Pancreas (tissue), 10 donors: Measurements from ENCODE around the gene PTPRJ. TPM values are rescaled to one million over a fixed set of nuclear protein-coding genes. Genes with fewer than 3 reads are reported as not detected.
A peak's percentile ranks its signal among the peaks of the same experiment; 100 is the strongest.

Experiments used
- ATAC-seq, 4 donors: fragments of 200-7000 bp; cut with Tn5 transposase; one replicate each; pipeline versions ENCODE4 v1.8.0 to v1.9.1; 2020; ENCODE audit warnings: mild to moderate bottlenecking in 4 of 4, moderate library complexity in 4 of 4
- DNase-seq, 6 donors: peaks; one replicate each; pipeline ENCODE4 v3.0.0-alpha.2; 2020
- FAIRE-seq: peaks from 2 replicates; lab custom pipeline; 2012; peaks lifted over from hg19 to GRCh38; lab: Jason Lieb, UNC
- H3K27ac ChIP-seq, 4 donors: fragments of 200-600 bp; sonication (generic); 1 replicate in 3 of 4; 2 replicates in 1 of 4; pipeline versions ENCODE4 v1.5.0 to v1.8.0; 2020
- H3K27me3 ChIP-seq, 4 donors: fragments of 200-600 bp; one replicate each; pipeline ENCODE4 v1.8.0; 2021
- H3K36me3 ChIP-seq, 3 donors: fragments of 200-600 bp; sonication (generic) in 1 of 3; one replicate each; pipeline versions ENCODE4 v1.5.0 to v1.8.0; 2020 to 2021
- H3K4me1 ChIP-seq, 3 donors: fragments of 200-600 bp; one replicate each; pipeline ENCODE4 v1.8.0; 2021
- H3K4me3 ChIP-seq, 4 donors: fragments of 200-600 bp; sonication (generic) in 2 of 4; one replicate each; pipeline versions ENCODE4 v1.5.0 to v1.8.0; 2020 to 2021
- H3K9me3 ChIP-seq, 4 donors: fragments of 200-600 bp; one replicate each; pipeline ENCODE4 v1.8.0; 2021
- CTCF ChIP-seq, 4 donors: fragments of 200-600 bp; sonication (generic) in 3 of 4; IDR thresholded peaks; one replicate each; pipeline versions ENCODE4 v1.5.0 to v1.8.0; 2021; ENCODE audit warnings: antibody characterized with exemption in 4 of 4
- WGBS, 2 donors: extraction: QIAGEN DNeasy Blood & Tissue Kit; methylation state at CpG; one replicate each; pipeline ENCODE4 v1.1.7; 2013; 5-methylcytosine and 5-hydroxymethylcytosine counted together
- intact Hi-C, 3 donors: fragments of 100-400 bp; cut with DNase I; formaldehyde crosslinking; loops; one replicate each; pipeline versions ENCODE4 v1.11.1 to v1.14.2; 2022
- polyA plus RNA-seq, 2 donors: library from polyadenylated mRNA; stranded (reverse); fragments of 200-250 nt; gene quantifications; one replicate each; pipeline ENCODE4 v1.2.3, GENCODE V29; 2013
- total RNA-seq, 6 donors: library from RNA; stranded (reverse); fragmentation: NEBNext Ultra II Directional in 4 of 6; extraction: Animal tissue kit (Norgen Biotek cat#: 25700) in 4 of 6; gene quantifications; one replicate each; pipeline versions ENCODE4 v1.2.1 to v1.2.4, GENCODE V29; 2021 to 2023
- donor health status: healthy with polysubstance abuse.
- donor health status: DM: no; HTN: no; CAD: no; lungs with moderate emphysema.
- donor health status: DM: no; HTN: no; CAD: no.
- donor health status: control.
- donor health status: control.
- donor health status: Bipolar disorder and iron deficiency.
- donor health status: DM: yes; HTN: yes; CAD: no.
- donor health status: DM: no; HTN: no; CAD: no.
- donor health status: DM: no; HTN: no; CAD: no.
- donor health status: DM: yes; HTN: yes; CAD: no.

Gene PTPRJ
- total and polyA plus RNA-seq, 8 donors: 3.6 to 32.8 (median 11.6) TPM

GRCh38 chr11:48058788-48059187, 78.4 kb downstream of the PTPRJ start:
- H3K4me1 ChIP-seq: peaks cover 0 to 8% (median 5%) of the 10 kb centered on the region in 3 donors
- FAIRE-seq (no peak), DNase-seq (no peak), ATAC-seq (no peak)
- no peaks in the 10 kb centered on the region for H3K27me3 ChIP-seq
- no peak overlapping the region for H3K4me3 ChIP-seq
- no peak for TF ChIP-seq CTCF (IDR thresholded peaks at IDR 0.05)
- intact Hi-C loops: no loop called here
- H3K9me3 ChIP-seq: no peaks in the 10 kb centered on the region
- no peaks in the 10 kb centered on the region for H3K36me3 ChIP-seq
- H3K27ac ChIP-seq: no peak overlapping the region
- 95 to 97% methylated on average over 12 of the region's 12 CpGs for WGBS, 2 donors

GRCh38 chr11:48062649-48063048, 82.3 kb downstream of the PTPRJ start:
- no peaks in the 10 kb centered on the region for H3K36me3 ChIP-seq
- H3K27ac ChIP-seq: peak overlapping the region in 1 of 4 donors; percentile 66
- intact Hi-C loops: no loop called here
- H3K9me3 ChIP-seq: no peaks in the 10 kb centered on the region
- FAIRE-seq: no peak
- no peaks in the 10 kb centered on the region for H3K4me1 ChIP-seq
- 61 to 74% methylated on average over 3 of the region's 3 CpGs for WGBS, 2 donors
- no peak overlapping the region for H3K4me3 ChIP-seq
- no peaks in the 10 kb centered on the region for H3K27me3 ChIP-seq
- TF ChIP-seq CTCF (IDR thresholded peaks at IDR 0.05): no peak
- no peak for ATAC-seq
- DNase-seq: no peak

GRCh38 chr11:48063424-48063978, 83.1 kb downstream of the PTPRJ start:
- Histone ChIP-seq H3K27ac (peak overlapping the region in 2 of 4 donors; percentile 41 to 66), H3K36me3 (no peaks in the 10 kb centered on the region), H3K4me3 (no peak overlapping the region), H3K4me1 (no peaks in the 10 kb centered on the region), H3K9me3 (no peaks in the 10 kb centered on the region), H3K27me3 (no peaks in the 10 kb centered on the region)
- intact Hi-C loops: no loop called here
- no peak for TF ChIP-seq CTCF (IDR thresholded peaks at IDR 0.05)
- FAIRE-seq: peak; percentile 66
- 56 to 57% methylated on average over 2 of the region's 2 CpGs for WGBS, 2 donors
- ATAC-seq: peak in 3 of 4 donors; percentile 61 to 72 (median 68)
- no peak for DNase-seq

GRCh38 chr11:48064306-48064705, 83.9 kb downstream of the PTPRJ start:
- Histone ChIP-seq H3K9me3 (no peaks in the 10 kb centered on the region), H3K27me3 (no peaks in the 10 kb centered on the region), H3K27ac (peak overlapping the region in 3 of 4 donors; percentile 7 to 66 (median 41)), H3K4me3 (no peak overlapping the region), H3K36me3 (no peaks in the 10 kb centered on the region), H3K4me1 (no peaks in the 10 kb centered on the region)
- 77 to 79% methylated on average over 8 of the region's 8 CpGs for WGBS, 2 donors
- DNase-seq (no peak), FAIRE-seq (no peak), ATAC-seq (no peak)
- no peak for TF ChIP-seq CTCF (IDR thresholded peaks at IDR 0.05)
- intact Hi-C loops: no loop called here
